Measurements from ENCODE around the gene COPG2.
"Not testable (repeated sequence)": the region's sequence is repeated elsewhere in the genome, so short reads cannot be mapped to it uniquely, and the experiment has no call there.

Gene COPG2

GRCh38 chr7:130699686-130700085 is 31.1 kb upstream of the COPG2 start:
- no peak overlapping the region for H3K4me3 ChIP-seq (ENCODE audit: low read depth, low read length)
- TF ChIP-seq CTCF (IDR thresholded peaks at IDR 0.05; ENCODE audit: low read depth, low read length), result no peak

DNA sequence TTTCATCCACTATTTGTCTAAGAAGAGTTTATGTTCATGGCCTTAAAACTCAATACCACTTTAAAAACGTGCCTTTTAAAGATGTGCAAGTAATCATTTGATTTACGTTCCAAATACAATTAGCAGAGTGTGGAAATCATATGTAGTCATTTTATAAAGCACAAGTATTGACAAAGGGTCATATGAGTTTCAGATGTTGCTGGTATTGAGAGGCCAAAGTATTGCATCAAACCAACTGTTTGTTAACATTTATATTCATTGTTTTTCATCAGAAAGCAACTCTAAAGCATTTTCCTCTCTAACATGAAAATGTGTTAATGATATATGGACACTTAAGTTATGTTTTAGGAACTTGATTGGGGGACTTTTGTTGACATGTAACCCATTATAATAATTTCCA is 29.3 kb upstream of the COPG2 start:
- no peak overlapping the region for H3K4me3 ChIP-seq (ENCODE audit: low read depth, low read length)
- TF ChIP-seq CTCF (IDR thresholded peaks at IDR 0.05; ENCODE audit: low read depth, low read length), result no peak

DNA sequence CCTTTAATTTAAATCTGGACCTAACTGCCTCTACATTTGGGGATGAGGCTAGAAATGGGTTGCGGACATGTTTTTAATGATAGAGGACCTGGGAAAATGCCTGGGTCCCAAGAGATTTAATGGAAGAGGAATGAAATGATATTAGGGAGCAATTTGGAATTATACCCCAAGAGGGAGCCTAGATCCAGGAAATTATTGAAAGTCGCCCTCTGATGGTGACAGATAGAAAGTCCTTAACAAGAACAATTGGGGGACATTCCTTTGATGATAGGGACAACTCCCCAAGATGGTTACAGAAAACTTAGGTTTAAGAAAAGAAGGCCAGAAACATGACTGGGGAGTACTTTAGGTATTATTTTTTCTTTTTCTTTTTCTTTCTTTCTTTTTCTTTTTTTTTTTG is 27.3 kb upstream of the COPG2 start:
- TF ChIP-seq CTCF (IDR thresholded peaks at IDR 0.05; ENCODE audit: low read depth, low read length), result peak; percentile 49
- no peak overlapping the region for H3K4me3 ChIP-seq (ENCODE audit: low read depth, low read length)

GRCh38 chr7:130692396-130692795 is 23.8 kb upstream of the COPG2 start:
- not testable (repeated sequence) for H3K4me3 ChIP-seq (ENCODE audit: low read depth, low read length)

- no peak overlapping the region for H3K4me3 ChIP-seq (ENCODE audit: low read depth, low read length)
- no peak for TF ChIP-seq CTCF (IDR thresholded peaks at IDR 0.05; ENCODE audit: low read depth, low read length)
These were observed 21.1 kb upstream of the COPG2 start for GRCh38 chr7:130689683-130690082.

GRCh38 chr7:130683026-130683425 is 14.5 kb upstream of the COPG2 start:
- TF ChIP-seq CTCF (IDR thresholded peaks at IDR 0.05; ENCODE audit: low read depth, low read length), result no peak
- H3K4me3 ChIP-seq (ENCODE audit: low read depth, low read length), result no peak overlapping the region

GRCh38 chr7:130674456-130674855 is 5.9 kb upstream of the COPG2 start:
- H3K4me3 ChIP-seq (ENCODE audit: low read depth, low read length), result no peak overlapping the region
- TF ChIP-seq CTCF (IDR thresholded peaks at IDR 0.05; ENCODE audit: low read depth, low read length), result no peak

DNA sequence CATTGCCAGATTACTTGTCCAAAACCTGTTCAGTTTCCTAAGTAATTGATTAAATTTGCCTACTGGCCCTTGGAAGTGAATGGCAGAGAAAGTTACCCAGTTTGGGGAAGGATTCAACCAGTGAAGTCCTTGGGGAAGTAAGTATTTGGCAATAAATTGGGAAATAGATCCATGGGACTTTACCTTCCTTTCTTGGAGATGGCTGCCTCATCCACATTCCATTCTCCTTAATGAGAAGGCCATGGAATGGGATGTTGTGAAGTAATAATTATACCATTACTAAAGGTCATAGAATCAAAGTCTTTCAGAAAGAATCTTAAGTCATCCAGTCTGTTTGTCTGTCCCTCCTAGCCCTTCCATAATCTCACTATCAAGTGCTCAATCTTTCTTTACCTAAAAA is 4.5 kb upstream of the COPG2 start:
- TF ChIP-seq CTCF (IDR thresholded peaks at IDR 0.05; ENCODE audit: low read depth, low read length), result no peak
- no peak overlapping the region for H3K4me3 ChIP-seq (ENCODE audit: low read depth, low read length)

Data from WI38 (cell line).